Body of pancreas (tissue), 4 donors: ENCODE measurements around the gene SNX8. TPM values are rescaled to one million over a fixed set of nuclear protein-coding genes. Genes with fewer than 3 reads are reported as not detected.

Experiments used
- ATAC-seq: fragments of 150-250 bp; one replicate; pipeline ENCODE4 v1.9.1; 2016
- DNase-seq, 4 donors: peaks; one replicate each; pipeline ENCODE4 v3.0.0-alpha.2; 2019
- H3K27ac ChIP-seq, 4 donors: fragments of 200-600 bp; sonication (generic); 1 replicate in 3 of 4; 2 replicates in 1 of 4; pipeline versions ENCODE4 v1.5.1 to v1.6.1; 2016 to 2019; ENCODE audit warnings: mild to moderate bottlenecking in 1 of 4, mixed read lengths in 1 of 4, moderate library complexity in 1 of 4
- H3K27me3 ChIP-seq, 2 donors: fragments of 200-600 bp; sonication (generic); one replicate each; pipeline ENCODE4 v1.6.0; 2016; ENCODE audit warnings: mild to moderate bottlenecking in 1 of 2
- H3K36me3 ChIP-seq, 2 donors: fragments of 200-600 bp; sonication (generic); replicated peaks in 1 of 2; 2 replicates each; pipeline ENCODE4 v1.5.1; 2016; ENCODE audit warnings: low read depth in 2 of 2; ENCODE audit not compliant: insufficient read depth in 1 of 2
- H3K4me1 ChIP-seq: fragments of 200-600 bp; sonication (generic); one replicate; pipeline ENCODE4 v1.6.0; 2016
- H3K4me3 ChIP-seq, 2 donors: fragments of 200-600 bp; sonication (generic); 1 replicate in 1 of 2; 2 replicates in 1 of 2; pipeline ENCODE4 v1.5.1; 2016 to 2019
- H3K9me3 ChIP-seq, 3 donors: fragments of 200-600 bp; sonication (generic); 1 replicate in 2 of 3; 2 replicates in 1 of 3; pipeline ENCODE4 v1.5.1; 2016
- CTCF ChIP-seq, 7 experiments: fragments of 450-650 bp in 4 of 7; fragments of 200-600 bp in 3 of 7; sonication (generic) in 3 of 7; IDR thresholded peaks; one replicate each; pipeline ENCODE4 v1.5.1; 2016 to 2019; ENCODE audit warnings: antibody characterized with exemption in 7 of 7
- POLR2A ChIP-seq, 3 donors: fragments of 450-650 bp; IDR thresholded peaks; one replicate each; pipeline ENCODE4 v1.6.1; 2016; ENCODE audit warnings: antibody characterized with exemption in 3 of 3, mild to moderate bottlenecking in 2 of 3
- WGBS, 2 donors: methylation state at CpG; one replicate each; pipeline ENCODE4 v1.1.5; 2017; 5-methylcytosine and 5-hydroxymethylcytosine counted together
- intact Hi-C: fragments of 100-400 bp; cut with DNase I; formaldehyde crosslinking; loops from one replicate; pipeline ENCODE4 v1.15.1; 2023
- total RNA-seq, 2 donors: library from RNA; depleted of rRNA; stranded (reverse); fragments of >200 nt; gene quantifications; one replicate each; pipeline ENCODE4 v1.1.0, GENCODE V29; 2016

SNX8 gene
- total RNA-seq, 2 donors from 2014 or later: 5.3 to 6.2 TPM

- no peak for DNase-seq
- no peaks in the 10 kb centered on the region for H3K9me3 ChIP-seq
- intact Hi-C loops: no loop called here
- no peak for TF ChIP-seq CTCF (IDR thresholded peaks at IDR 0.05)
- no peak for TF ChIP-seq POLR2A (IDR thresholded peaks at IDR 0.05)
- H3K4me3 ChIP-seq: no peak overlapping the region
- H3K27ac ChIP-seq: no peak overlapping the region
- 78 to 90% methylated on average over 4 to 8 of the region's 8 CpGs for WGBS, 2 donors
- no peaks in the 10 kb centered on the region for H3K4me1 ChIP-seq
- no peaks in the 10 kb centered on the region for H3K27me3 ChIP-seq
- ATAC-seq: no peak
- no peaks in the 10 kb centered on the region for H3K36me3 ChIP-seq
Measured at GRCh38 chr7:2287745-2288144, 26.5 kb downstream of the SNX8 start.

GRCh38 chr7:2283074-2283473, 31.2 kb downstream of the SNX8 start:
- no peak for DNase-seq
- no peaks in the 10 kb centered on the region for H3K27me3 ChIP-seq
- intact Hi-C loops: no loop called here
- WGBS, 2 donors: 93% methylated on average over 12 to 20 of the region's 20 CpGs
- H3K9me3 ChIP-seq: no peaks in the 10 kb centered on the region
- TF ChIP-seq POLR2A (IDR thresholded peaks at IDR 0.05) (no peak), CTCF (IDR thresholded peaks at IDR 0.05) (no peak)
- H3K36me3 ChIP-seq: no peaks in the 10 kb centered on the region
- ATAC-seq: no peak
- peaks cover 5% of the 10 kb centered on the region for H3K4me1 ChIP-seq
- H3K4me3 ChIP-seq: no peak overlapping the region
- H3K27ac ChIP-seq: no peak overlapping the region

GRCh38 chr7:2282185-2282751, 32.0 kb downstream of the SNX8 start:
- intact Hi-C loops: no loop called here
- WGBS, 2 donors: 90 to 93% methylated on average over 13 to 14 of the region's 14 CpGs
- Histone ChIP-seq H3K27ac (peak overlapping the region in 1 of 4 donors; percentile 16), H3K9me3 (no peaks in the 10 kb centered on the region), H3K36me3 (no peaks in the 10 kb centered on the region), H3K4me3 (no peak overlapping the region), H3K4me1 (peaks cover 5% of the 10 kb centered on the region), H3K27me3 (no peaks in the 10 kb centered on the region)
- TF ChIP-seq CTCF (IDR thresholded peaks at IDR 0.05) (no peak), POLR2A (IDR thresholded peaks at IDR 0.05) (no peak)
- ATAC-seq: no peak
- no peak for DNase-seq

- Histone ChIP-seq H3K4me1 (peaks cover 5% of the 10 kb centered on the region), H3K27ac (peak overlapping the region in 1 of 4 donors; percentile 16), H3K9me3 (no peaks in the 10 kb centered on the region), H3K36me3 (no peaks in the 10 kb centered on the region), H3K27me3 (no peaks in the 10 kb centered on the region), H3K4me3 (no peak overlapping the region)
- ATAC-seq (no peak), DNase-seq (peak in 2 of 4 donors; percentile 13 to 17)
- intact Hi-C loops: no loop called here
- WGBS, 2 donors: 74 to 89% methylated on average over 7 to 9 of the region's 9 CpGs
- TF ChIP-seq POLR2A (IDR thresholded peaks at IDR 0.05) (no peak), CTCF (IDR thresholded peaks at IDR 0.05) (no peak)
Measured at GRCh38 chr7:2281541-2281940, 32.7 kb downstream of the SNX8 start.

GRCh38 chr7:2280424-2280823, 33.8 kb downstream of the SNX8 start:
- TF ChIP-seq POLR2A (IDR thresholded peaks at IDR 0.05): no peak
- TF ChIP-seq CTCF (IDR thresholded peaks at IDR 0.05): no peak
- intact Hi-C loops: no loop called here
- H3K27me3 ChIP-seq: no peaks in the 10 kb centered on the region
- DNase-seq (no peak), ATAC-seq (no peak)
- H3K36me3 ChIP-seq: no peaks in the 10 kb centered on the region
- H3K9me3 ChIP-seq: no peaks in the 10 kb centered on the region
- peaks cover 5% of the 10 kb centered on the region for H3K4me1 ChIP-seq
- H3K4me3 ChIP-seq: no peak overlapping the region
- H3K27ac ChIP-seq: no peak overlapping the region
- 53 to 70% methylated on average over 2 of the region's 2 CpGs for WGBS, 2 donors
